ENCODE results near the gene CDC5L.
A peak's percentile ranks its signal among the peaks of the same experiment; 100 is the strongest.
"Not testable (repeated sequence)": the region's sequence is repeated elsewhere in the genome, so short reads cannot be mapped to it uniquely, and the experiment has no call there.

Gene CDC5L

DNA sequence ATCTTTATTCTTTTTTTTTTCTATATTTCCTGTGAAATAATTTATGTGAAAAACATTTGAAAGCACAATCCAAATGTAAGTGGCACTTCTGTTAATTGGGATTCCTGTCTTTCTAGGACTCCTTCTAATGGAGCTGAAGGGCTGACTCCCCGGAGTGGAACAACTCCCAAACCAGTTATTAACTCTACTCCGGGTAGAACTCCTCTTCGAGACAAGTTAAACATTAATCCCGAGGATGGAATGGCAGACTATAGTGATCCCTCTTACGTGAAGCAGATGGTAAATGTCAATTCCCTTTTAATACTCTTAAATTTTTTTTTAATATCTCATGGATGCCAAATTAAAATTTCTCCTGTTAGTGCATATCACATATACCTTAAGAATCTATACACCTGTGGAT is 35.0 kb downstream of the CDC5L start:
- no peak for DNase-seq

DNA sequence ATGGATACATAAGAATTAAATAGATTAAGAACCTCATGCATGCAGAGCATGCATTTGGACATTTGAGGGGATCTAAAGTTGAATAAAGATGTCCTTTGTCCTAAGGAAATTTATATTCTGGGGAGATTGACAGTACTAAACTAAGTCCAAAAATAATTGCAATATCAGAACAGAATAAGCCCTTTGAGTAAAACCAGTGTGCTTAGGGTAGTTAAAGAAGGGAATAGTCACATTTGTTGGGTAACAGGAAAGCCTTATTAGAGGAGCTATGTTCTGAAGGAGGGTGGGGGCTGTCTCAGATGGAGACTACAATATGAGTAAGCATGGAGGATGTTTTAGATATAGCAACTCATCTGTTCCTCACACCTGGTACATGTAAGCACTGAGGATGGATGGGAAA is 35.8 kb downstream of the CDC5L start:
- DNase-seq: no peak

DNA sequence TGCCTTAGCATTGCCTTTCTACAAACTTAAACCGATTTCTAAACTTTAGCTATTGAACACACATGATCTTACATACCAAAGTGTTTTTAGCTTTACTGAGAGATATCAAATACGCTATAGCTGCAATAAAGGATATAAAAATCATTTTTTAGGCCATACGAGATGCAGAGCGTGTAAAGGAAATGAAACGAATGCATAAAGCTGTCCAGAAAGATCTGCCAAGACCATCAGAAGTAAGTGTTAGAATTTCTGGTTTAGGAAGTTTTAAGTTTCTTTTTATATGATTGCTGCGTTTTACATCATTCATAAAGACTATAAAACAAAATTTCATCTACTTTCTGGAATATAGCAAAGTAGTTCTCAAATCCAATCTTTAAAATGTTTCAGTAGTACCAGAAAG is 38.4 kb downstream of the CDC5L start:
- no peak for DNase-seq

DNA sequence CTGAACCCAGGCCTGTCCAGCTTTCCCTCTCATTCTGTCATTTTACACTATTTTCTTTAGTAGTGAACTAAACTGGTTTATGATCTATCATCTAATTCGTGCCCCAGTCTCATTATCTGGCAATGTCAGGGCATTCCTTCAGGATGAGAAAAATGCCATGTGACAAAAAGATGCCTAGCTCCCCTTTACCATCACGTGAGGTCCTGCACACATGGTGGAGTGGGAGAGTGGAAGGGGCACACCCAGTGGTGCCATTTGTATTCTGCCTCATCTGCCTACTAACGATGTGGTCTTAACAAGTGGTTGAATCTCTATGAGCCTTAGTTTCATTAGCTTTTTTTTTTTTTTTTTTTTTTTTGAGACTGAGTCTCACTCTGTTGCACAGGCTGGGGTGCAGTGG is 41.2 kb downstream of the CDC5L start:
- DNase-seq: no peak

DNA sequence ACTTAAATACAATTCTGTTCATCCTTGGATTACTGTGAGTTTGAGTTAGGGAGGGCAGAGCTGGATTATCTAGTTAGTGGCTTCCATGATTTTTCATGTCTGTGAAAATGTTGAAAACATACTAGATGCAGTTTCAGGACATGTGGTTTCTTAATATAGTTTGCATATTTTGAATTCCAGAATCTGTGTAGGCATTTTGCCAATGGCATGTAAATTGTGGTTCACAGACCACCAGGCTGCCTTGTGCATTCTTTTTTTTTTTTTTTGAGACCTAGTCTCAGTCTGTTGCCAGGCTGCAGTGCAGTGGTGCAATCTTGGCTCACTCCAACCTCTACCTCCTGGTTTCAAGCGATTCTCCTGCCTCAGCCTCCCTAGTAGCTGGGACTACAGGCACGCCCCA is 42.8 kb downstream of the CDC5L start:
- no peak for DNase-seq

DNA sequence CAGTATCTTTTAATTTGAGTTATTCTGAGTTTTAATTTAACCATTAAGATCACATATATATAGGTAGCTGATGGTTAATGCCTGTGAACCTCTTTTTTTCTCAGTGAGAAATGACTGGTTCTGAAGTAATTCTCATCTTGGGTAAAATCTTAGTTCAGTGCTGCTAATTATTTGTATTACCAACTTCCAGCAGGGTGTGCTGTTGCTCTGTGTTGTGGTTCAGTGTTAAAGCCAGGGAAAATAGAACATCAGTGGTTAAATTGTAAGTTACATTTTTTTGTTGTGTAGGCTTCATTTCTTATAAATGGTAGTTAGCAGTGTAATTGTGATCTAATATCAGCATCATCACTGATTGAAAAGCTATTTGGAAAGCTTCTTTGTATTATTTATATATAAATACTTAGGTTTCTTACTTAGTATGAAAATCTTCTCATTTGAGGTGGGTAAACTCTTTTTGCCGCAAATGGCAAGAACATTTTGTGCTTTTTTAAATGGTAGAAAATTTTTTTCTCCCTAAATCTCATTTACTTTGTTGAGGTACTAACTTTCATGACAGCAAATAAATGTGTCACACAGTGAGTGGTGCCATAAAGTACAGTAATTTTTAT is 43.7 kb downstream of the CDC5L start:
- DNase-seq: peak in 1 of 2 experiments; percentile 49

DNA sequence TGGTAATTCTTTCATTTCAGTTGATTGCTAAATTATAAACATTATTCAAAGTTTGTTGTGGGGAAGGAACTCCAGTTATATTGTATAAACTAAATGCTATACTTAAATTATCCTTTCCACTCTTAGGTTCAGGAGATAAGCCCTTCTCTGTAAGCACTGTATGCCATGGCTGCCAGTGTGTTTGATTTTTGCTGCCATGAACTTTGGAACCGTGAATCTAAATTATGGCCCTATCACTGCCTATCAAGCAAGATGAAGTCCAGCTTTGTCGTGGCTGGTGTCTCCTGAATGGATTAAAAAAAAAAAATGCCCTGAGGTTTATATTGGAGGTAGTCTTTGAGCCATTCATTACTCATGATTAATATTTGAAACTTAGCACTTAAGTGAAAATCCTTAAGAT is 44.7 kb downstream of the CDC5L start:
- DNase-seq: no peak

DNA sequence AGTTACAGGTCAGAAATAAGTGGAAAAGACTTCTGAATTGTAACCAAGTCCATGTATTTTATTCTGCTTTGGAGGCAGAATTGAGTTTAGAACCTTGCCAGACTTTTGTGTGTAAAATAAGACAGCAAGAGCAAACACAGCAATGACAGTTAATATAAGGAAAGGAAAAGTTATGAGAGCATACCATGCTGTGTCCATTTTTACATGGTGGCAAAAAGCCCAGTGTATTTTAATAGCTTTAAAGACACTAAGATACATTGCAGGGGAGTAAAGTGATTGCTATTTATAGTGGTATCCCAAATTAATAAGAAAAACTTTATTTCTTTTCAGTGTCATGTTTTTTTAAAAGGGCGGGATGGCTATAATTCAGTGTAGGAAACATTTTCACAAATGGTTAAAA is 45.2 kb downstream of the CDC5L start:
- no peak for DNase-seq

DNA sequence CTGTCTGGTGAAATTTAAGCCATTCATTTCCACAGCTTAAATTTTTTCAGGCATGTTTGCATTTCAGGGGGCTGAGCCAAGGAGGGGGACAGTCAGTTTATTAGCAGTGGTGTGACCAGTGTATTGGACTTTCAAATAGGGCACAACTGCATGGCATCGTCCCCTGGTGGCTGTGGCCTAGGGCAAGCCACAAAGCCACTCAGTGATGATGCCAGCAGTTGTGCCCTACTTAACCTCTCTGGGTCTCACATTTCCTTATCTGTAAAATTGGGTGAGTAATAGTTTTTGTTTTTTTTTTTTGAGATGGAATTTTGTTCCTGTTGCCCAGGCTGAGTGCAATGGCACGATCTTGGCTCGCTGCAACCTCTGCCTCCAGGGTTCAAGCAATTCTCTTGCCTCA is 48.0 kb downstream of the CDC5L start:
- DNase-seq: no peak

DNA sequence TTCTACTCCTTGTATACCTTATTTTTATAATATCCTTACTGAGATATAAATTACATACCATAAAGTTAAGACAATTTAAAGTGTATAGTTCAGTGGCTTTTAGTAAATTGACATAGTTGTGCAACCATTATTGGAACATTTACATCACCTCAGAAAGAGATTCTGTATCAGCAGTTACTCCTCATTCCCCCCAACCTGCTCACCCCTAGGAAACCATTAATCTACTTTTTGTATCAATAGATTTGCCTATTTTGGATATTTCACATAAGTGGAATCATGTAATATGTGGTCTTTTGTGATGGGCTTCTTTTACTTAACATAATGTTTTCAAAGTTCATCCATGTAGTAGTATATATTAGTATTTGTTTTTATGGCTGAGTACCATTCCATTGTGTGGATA is 51.3 kb downstream of the CDC5L start:
- no peak for DNase-seq

DNA sequence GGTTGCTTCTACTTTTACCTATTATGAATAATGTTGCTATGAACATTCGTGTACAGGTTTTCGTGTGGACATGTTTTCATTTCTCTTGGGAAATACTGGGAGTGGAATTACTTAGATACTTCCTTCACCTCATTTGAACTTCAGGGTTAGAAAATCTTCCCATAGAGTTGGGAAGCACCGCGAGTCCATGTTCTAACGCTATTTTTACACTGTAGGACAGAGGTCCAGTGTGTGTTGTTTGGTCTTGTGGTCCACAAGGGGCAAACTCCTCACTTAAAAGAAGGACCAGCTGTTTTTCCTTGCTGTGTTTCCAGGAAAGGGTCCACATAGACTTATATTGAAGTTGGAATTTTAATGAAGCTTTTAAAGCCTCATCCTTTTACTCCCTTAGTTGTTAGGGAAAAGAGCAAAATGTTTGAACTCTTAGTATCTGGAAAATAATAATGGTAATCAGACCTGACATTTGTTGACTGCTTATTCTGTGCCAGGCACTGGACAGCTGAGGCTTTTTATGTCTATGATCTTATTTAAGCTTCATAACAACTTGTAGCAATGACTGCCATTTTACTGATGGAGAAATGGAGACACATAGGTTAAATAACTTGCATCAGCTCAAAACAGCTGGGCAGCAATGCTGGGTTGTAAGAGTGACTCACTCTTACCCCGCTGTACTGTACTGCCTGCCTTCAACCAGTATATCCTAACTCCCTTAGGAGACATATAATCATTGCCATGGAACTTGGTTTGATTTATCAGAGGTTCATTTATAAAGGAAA is 52.0 kb downstream of the CDC5L start:
- DNase-seq: peak in 1 of 2 experiments; percentile 23

DNA sequence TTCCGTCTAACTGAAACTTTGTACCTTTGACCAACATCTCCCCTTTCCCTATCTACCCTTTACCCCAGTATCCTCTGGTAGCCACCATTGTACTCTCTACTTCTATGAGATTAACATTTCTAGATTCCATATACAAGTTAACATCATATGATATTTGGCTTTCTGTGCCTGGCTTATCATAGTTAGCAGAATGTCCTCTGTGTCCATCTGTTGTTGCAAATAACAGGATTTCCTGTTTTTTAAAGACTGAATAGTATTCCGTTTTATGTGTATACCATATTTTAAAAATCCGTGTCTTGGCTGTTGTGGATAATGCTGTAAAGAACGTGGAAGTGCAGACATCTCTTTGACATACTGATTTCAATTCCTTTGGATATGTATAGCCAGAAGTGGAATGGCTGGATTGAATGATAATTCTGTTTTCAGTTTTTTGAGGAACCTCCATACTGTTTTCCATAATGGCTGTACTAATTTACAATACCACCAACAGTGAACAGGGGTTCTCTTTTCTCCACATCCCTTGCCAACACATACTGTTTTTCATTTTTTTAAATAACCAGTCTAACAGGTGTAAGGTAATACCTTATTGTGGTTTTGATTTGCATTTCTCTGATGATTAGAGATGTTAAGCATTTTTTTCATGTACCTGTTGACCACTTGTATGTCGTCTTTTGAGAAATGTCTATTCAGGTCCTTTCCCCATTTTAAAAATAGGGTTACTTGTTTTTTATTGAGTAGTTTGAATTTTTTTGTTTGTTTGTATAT is 53.8 kb downstream of the CDC5L start:
- DNase-seq: no peak

DNA sequence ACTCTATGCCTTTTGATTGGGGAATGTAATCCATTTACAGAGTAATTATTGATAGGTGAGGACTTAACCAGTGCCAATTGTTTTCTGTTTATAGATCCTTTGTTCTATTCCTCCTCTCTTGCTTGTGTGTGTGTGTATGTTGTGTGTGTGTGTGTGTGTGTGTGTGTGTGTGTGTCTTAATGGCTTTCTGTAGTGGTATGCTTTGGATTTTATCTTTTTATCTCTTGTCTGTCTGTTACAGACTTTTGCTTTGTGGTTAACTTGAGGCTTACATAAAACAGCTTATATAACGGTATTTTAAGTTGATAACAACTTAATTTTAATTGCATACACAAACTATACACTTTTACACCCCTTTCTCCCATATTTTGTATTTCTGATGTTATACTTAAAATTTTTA is 54.7 kb downstream of the CDC5L start:
- DNase-seq: no peak

DNA sequence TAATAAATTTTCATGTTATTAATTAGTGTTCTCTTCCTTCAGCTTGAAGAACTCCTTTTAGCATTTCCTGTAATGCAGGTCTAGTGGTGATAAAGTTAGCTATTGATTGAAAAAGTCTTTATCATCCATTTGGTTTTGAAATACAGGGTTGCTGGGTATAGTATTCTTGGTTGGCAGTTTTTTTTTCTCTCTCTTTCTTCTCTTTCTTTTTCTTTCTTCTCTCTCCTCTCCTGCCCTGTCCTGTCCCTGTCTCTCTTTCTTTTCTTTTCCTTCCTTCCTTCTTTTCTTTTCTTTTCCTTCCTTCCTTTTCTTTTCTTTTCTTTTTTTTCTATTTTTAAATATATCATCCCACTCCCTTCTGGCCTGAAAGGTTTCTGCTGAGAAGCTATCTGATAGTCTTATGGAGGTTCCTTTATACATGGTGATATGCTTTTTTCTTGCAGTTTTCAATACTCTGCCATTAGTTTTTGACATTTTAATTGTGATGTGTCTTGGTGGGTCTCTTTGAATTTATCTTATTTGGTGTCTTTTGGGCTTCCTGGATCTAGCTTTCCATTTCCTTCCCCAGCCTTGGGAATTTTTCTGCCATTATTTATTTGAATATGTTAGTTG is 55.4 kb downstream of the CDC5L start:
- no peak for DNase-seq

DNA sequence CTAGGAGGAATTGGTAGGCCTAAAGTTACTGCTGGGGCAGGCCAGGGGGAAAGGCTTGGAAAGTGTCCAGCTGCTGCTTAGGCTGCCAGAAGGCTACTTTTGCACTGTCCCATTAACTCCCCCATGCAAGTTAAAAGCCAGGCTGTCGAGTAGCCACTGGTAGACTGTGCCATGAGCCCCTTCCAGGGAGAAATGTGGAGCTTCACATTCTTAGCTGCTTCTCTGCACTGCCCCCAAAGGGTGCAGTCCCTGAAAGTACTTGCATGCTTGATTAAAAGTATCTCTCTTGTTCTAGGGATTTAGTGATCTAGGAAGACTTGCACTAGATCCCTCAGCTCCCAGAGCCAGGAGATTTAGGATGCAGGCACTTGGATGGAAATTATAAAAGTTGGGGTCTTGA is 57.3 kb downstream of the CDC5L start:
- no peak for DNase-seq

DNA sequence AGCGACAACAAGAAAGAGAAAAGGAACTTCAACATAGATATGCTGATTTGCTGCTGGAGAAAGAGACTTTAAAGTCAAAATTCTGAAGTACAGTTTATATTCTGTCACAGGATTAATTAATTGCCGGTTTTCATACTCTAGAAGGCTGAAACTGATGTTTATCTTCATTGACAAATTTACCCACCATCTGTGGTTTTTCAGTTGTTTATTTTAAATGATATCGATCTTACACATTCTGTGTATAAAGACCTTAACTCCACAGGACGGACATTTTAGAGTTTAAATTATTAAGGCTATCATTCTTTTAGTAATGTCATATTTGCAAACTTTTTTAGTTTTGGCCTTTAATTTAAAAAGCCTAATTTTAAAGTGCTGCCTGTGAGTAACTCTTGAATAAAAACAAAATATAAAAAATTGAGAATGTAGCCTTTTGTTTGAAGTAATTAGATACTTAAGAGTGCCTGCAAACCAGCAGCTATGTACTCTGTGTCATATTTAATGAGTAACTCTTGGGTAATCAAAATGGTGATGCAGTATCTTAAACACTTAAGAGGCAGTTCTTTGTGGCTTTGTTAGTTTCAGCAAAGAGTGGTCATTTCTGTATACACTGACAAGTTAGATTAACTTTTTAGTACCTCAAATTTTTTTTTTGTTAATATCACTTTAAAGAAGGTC is 59.3 kb downstream of the CDC5L start:
- DNase-seq: no peak

DNA sequence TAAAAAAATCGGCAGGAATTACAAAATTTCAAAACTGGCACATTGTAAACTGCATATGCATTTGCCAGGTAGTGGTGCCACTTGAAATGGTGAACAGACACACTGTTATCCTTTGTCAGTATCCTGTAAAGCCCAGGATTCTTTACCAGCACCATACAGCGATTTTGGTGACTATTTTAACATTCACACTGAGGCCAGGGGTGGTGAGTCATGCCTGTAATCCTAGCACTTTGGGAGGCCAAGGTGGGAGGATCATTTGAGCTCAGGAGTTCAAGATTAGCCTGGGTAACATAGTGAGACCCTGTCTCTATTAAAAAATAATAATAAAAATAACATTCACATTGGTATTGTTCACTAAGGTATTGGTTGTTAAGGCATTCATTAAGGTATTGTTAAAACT is 61.7 kb downstream of the CDC5L start:
- DNase-seq: not testable (repeated sequence)

DNA sequence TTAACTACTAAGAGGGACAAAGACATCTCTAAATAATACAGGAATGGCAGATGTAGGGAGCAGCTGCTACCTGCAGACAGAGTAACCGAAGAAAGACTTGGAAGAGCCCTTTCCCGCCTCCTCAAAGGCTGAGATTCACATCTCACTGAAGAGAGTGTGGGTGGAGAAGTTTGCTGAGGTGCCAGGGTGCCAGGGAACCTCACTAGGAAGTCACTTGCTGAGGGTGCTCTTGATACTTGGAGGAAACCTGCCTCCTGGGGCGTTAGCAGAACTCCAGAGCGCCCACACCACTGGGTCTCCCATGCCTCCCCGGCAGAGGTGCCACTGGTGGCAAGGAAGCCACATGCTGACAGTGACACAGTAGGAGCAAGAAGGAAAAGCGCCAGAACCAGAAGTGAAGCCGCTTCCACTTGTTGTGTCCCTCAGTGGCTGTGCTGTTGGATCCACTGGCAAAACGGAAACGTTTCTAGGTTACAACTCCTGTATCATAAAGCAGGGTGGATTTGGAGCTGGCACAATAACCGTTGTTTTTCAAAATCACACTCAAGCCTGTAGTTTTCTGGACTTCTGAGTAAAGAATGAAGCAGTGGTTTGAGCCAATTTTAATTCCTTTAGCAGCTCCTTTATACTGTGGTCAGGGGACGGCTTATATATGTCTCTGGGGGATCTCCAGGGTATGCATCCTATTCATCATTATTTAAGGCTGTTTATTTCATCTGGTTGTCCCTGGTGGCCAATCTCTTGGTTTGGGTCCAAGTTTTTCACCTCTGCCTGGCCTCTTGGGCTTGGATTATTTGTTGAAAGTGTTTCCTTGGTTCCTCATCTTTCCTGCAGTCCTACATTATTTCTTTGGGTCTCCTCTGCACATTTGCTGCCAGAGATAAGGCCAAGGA is 64.5 kb downstream of the CDC5L start:
- DNase-seq: no peak

DNA sequence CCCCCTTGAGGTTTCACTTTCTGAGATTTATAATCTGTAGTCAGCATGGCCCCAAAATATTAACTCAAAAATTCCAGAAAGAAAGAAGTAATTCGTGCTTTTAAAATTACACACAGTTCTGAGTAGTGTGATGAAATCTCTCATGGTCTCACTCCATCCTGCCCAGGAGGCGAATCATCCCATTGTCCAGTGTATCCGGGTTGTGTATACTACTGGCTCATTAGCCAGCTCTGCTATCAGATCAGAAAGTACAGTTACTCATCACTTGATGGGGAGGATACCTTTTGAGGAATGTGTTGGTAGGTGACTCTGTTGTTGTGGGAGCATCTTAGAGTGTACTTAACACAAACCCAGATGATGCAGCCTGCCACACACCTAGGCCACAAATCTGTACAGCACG is 65.2 kb downstream of the CDC5L start:
- peak; percentile 61 to 66 for DNase-seq

DNA sequence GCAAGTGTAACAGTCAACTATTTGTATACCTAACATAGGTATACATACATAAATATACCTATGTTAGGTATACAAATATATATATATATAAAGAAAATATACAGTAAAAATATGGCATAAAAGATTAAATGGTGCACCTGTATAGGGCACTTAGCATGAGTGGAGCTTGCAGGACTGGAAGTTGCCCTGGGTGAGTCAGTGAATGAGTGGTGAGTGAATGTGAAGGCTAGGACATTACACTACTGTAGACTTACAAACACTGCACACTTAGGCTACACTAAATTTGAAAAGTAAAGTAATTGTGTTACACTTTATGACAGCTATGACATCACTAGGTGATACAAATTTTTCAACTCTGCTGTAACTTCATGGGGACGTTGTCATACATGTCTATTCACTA is 65.6 kb downstream of the CDC5L start:
- no peak for DNase-seq

DNA sequence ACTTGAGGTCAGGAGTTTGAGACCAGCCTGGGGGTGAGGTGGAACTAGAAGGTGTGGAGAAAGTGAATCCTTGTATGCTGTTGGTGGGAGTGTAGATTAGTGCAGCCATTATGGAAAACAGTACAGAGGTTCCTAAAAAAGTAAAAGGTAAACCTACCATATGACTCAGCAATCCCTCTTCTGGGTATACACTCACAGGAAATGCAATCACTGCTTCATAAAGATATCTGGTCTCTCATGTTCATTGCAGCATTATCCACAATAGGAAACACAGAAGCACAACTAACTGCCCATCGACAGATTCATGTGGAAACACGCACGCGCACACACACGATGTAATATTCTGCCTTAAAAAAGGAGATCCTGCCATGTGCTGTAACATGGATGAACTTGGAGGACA is 66.7 kb downstream of the CDC5L start:
- DNase-seq: no peak
